ENCODE results near the gene GPATCH8. TPM values are rescaled to one million over a fixed set of nuclear protein-coding genes. Genes with fewer than 3 reads are reported as not detected.

GPATCH8 gene
- total and polyA plus RNA-seq, 10 of the 15 experiments (the other 5 are each of a cell fraction or from before 2014, with no cell fraction given) = 11.7 to 45.1 (median 21.3) TPM

GRCh38 chr17:44549686-44550085 is 46.5 kb upstream of the GPATCH8 start (continued):
- TF ChIP-seq SKIL (IDR thresholded peaks at IDR 0.05; ENCODE audit: low read depth, poor library complexity, severe bottlenecking) = no peak
- no peak for TF ChIP-seq TCF7 (IDR thresholded peaks at IDR 0.05; ENCODE audit: borderline replicate concordance)
- no peak for TF ChIP-seq ZNF274 (IDR thresholded peaks at IDR 0.05; ENCODE audit: insufficient read depth, insufficient read length)
- TF ChIP-seq IRF4 (IDR thresholded peaks at IDR 0.05; ENCODE audit: low read depth, low read length) = no peak
- TF ChIP-seq E4F1 (IDR thresholded peaks at IDR 0.05; ENCODE audit: borderline replicate concordance, partially characterized antibody) = no peak
- TF ChIP-seq PRDM15 (CRISPR knock-in tag; IDR thresholded peaks at IDR 0.05) = no peak

Data from GM12878 (cell line).